Panc1 (cell line): ENCODE results near the gene TBC1D10B. TPM values are rescaled to one million over a fixed set of nuclear protein-coding genes. Genes with fewer than 3 reads are reported as not detected.
"Not testable (repeated sequence)": the region's sequence is repeated elsewhere in the genome, so short reads cannot be mapped to it uniquely, and the experiment has no call there.

Experiments used
- ATAC-seq: fragments of 200-7000 bp; cut with Tn5 transposase; 2 replicates; pipeline ENCODE4 v1.9.1; 2020; ENCODE audit warnings: mild to moderate bottlenecking, moderate library complexity
- BruUV-seq: library from RNA; stranded (reverse); fragments of 400-500 nt; replicated peaks from 2 replicates; lab custom pipeline; 2021; lab: Mats Ljungman, UMichigan
- CTCF ChIA-PET: fragments of 300-600 bp; sonication (Branson Sonifier 250); formaldehyde crosslinking; loops from one replicate; lab custom pipeline; 2022; ENCODE audit warnings: antibody characterized with exemption; lab: Charles Lee
- POLR2A ChIA-PET: fragments of 300-600 bp; sonication (Branson Sonifier 250); formaldehyde crosslinking; loops from one replicate; lab custom pipeline; 2022; ENCODE audit warnings: antibody characterized with exemption; lab: Charles Lee
- DNase-seq: peaks from one replicate; pipeline ENCODE4 v3.0.0-alpha.2; 2010; ENCODE audit warnings: low read depth, low spot score
- H3K27ac ChIP-seq: 2 replicates; pipeline ENCODE4 v1.5.1; 2011; ENCODE audit warnings: mild to moderate bottlenecking, low read length, inconsistent platforms
- H3K27me3 ChIP-seq: fragments of 200-500 bp; sonication (Bioruptor generic); 2 replicates; pipeline ENCODE4 v1.6.0; 2014; ENCODE audit warnings: low read length, inconsistent platforms; ENCODE audit not compliant: control insufficient read depth, insufficient read depth
- H3K36me3 ChIP-seq: fragments of 200-500 bp; sonication (Bioruptor generic); 2 replicates; pipeline ENCODE4 v1.5.1; 2014; ENCODE audit warnings: inconsistent platforms, mild to moderate bottlenecking, low read length, moderate library complexity; ENCODE audit not compliant: control insufficient read depth, insufficient read depth
- H3K4me1 ChIP-seq: 2 replicates; pipeline ENCODE4 v1.5.1; 2011; ENCODE audit warnings: inconsistent platforms, mild to moderate bottlenecking, low read length, moderate library complexity; ENCODE audit not compliant: control insufficient read depth, insufficient read depth
- H3K4me3 ChIP-seq, 2 experiments: 2 replicates each; pipeline ENCODE4 v1.5.1; 2011 to 2012; ENCODE audit warnings: low read depth in 2 of 2, low read length in 2 of 2, mild to moderate bottlenecking in 2 of 2, inconsistent platforms in 1 of 2, moderate library complexity in 1 of 2
- H3K9me3 ChIP-seq: fragments of 200-500 bp; sonication (Bioruptor generic); 2 replicates; pipeline ENCODE4 v1.5.1; 2014; ENCODE audit warnings: low read depth, mild to moderate bottlenecking, inconsistent platforms, low read length, moderate library complexity; ENCODE audit not compliant: control insufficient read depth, insufficient read depth
- CTCF ChIP-seq: fragments of 450-650 bp; IDR thresholded peaks from 2 replicates; pipeline ENCODE4 v1.5.1; 2017; ENCODE audit warnings: mild to moderate bottlenecking
- POLR2AphosphoS5 ChIP-seq: IDR thresholded peaks from 2 replicates; pipeline ENCODE4 v1.6.1; 2012; ENCODE audit warnings: mild to moderate bottlenecking, low read depth, low read length, moderate library complexity
- REST ChIP-seq, 2 experiments: IDR thresholded peaks; 2 replicates each; pipeline ENCODE4 v1.6.1; 2011 to 2012; ENCODE audit warnings: low read depth in 2 of 2, control low read depth in 1 of 2, low read length in 1 of 2, mild to moderate bottlenecking in 1 of 2, moderate library complexity in 1 of 2; ENCODE audit not compliant: insufficient read depth in 1 of 2
- SIN3A ChIP-seq: IDR thresholded peaks from 2 replicates; pipeline ENCODE4 v1.6.1; 2012; ENCODE audit warnings: low read depth, mild to moderate bottlenecking, low read length, moderate library complexity, borderline replicate concordance; ENCODE audit not compliant: insufficient read depth
- TCF7L2 ChIP-seq: IDR thresholded peaks from 2 replicates; pipeline ENCODE4 v1.6.1; 2011; ENCODE audit warnings: mild to moderate bottlenecking, low read depth, low read length, inconsistent platforms
- in situ Hi-C: cut with HindIII; loops from 2 replicates; pipeline ENCODE4 v1.10.0; 2016; ENCODE audit warnings: low sequenced_read_pairs, low pct_unique_long_range_greater_than_20kb
- intact Hi-C: fragments of 100-400 bp; cut with micrococcal nuclease; formaldehyde crosslinking; loops from one replicate; pipeline ENCODE4 v1.10.0; 2022; ENCODE audit not compliant: unreplicated experiment
- total RNA-seq: library from RNA; stranded (reverse); gene quantifications from one replicate; pipeline ENCODE4 v1.2.1, GENCODE V29; 2021; ENCODE audit not compliant: unreplicated experiment

The TBC1D10B gene
- total RNA-seq, 1 experiment from 2014 or later, result 52.6 TPM

- no peak overlapping the region for H3K27ac ChIP-seq
- TF ChIP-seq SIN3A (no peak), POLR2AphosphoS5 (no peak), REST (IDR thresholded peaks at IDR 0.05; ENCODE audit: insufficient read depth in 1 of 2, low read depth in 2 of 2, low read length in 1 of 2) (no peak), TCF7L2 (no peak), CTCF (no peak)
- POLR2A ChIA-PET, result interaction anchor here (0.5 kb wide), 1 partner anchor 20 kb away, joined by 5 read pairs; no protein-coding TSS in a partner anchor
- DNase-seq (no peak), ATAC-seq (no peak)
- no TSS peak for BruUV-seq
- peaks cover 19% of the 10 kb centered on the region for H3K4me1 ChIP-seq
- intact Hi-C loops (no loop called here), in situ Hi-C loops (no loop called here)
- no peak overlapping the region for H3K4me3 ChIP-seq
- no peaks in the 10 kb centered on the region for H3K36me3 ChIP-seq
- H3K9me3 ChIP-seq, result no peaks in the 10 kb centered on the region
- CTCF ChIA-PET, result no interaction called here
- H3K27me3 ChIP-seq, result no peaks in the 10 kb centered on the region
Observed at GRCh38 chr16:30397776-30398660, 27.7 kb upstream of the TBC1D10B start.

- ChIA-PET POLR2A (no interaction called here), CTCF (no interaction called here)
- TF ChIP-seq REST (IDR thresholded peaks at IDR 0.05; ENCODE audit: insufficient read depth in 1 of 2, low read depth in 2 of 2, low read length in 1 of 2) (no peak), TCF7L2 (no peak), CTCF (no peak), POLR2AphosphoS5 (no peak), SIN3A (no peak)
- Histone ChIP-seq H3K9me3 (no peaks in the 10 kb centered on the region), H3K36me3 (no peaks in the 10 kb centered on the region), H3K4me1 (peaks cover 19% of the 10 kb centered on the region), H3K4me3 (no peak overlapping the region; a peak in 1 of 4 replicates), H3K27me3 (no peaks in the 10 kb centered on the region), H3K27ac (0 out of 2 replicates have a peak overlapping the region, but pooled peaks have one; percentile 30)
- BruUV-seq, result no TSS peak
- in situ Hi-C loops, result no loop called here
- ATAC-seq, result no peak
- no peak for DNase-seq
- intact Hi-C loops, result no loop called here
Observed at GRCh38 chr16:30397056-30397455, 26.8 kb upstream of the TBC1D10B start.

- H3K4me1 ChIP-seq, result peaks cover 17% of the 10 kb centered on the region
Observed at GRCh38 chr16:30396627-30397026, 26.3 kb upstream of the TBC1D10B start.

More at GRCh38 chr16:30396627-30397026, 26.3 kb upstream of the TBC1D10B start:
- H3K9me3 ChIP-seq, in situ Hi-C loops, H3K27me3 ChIP-seq, intact Hi-C loops, DNase-seq, H3K36me3 ChIP-seq, ATAC-seq, POLR2A ChIA-PET: not testable (repeated sequence)
- Histone ChIP-seq H3K4me3 (peak overlapping the region; percentile 85), H3K27ac (peak overlapping the region; percentile 93)
- BruUV-seq, result TSS peak; percentile 71
- CTCF ChIA-PET, result interaction anchor here (1.1 kb wide), 1 partner anchor 42 kb away, joined by 3 read pairs; no protein-coding TSS in a partner anchor
